NCI-H345 (cell line): ENCODE results near the gene JAML.

ENCODE experiments used
- DNase-seq: peaks from one replicate; lab custom pipeline; 2025; lab: John Stamatoyannopoulos, UW

Gene JAML

GRCh38 chr11:118145285-118146227 lies 79.3 kb downstream of the JAML start:
- peak; percentile 90 for DNase-seq

- DNase-seq: no peak
These were observed 80.2 kb downstream of the JAML start for GRCh38 chr11:118144301-118145268.
